Thyroid gland (tissue), 4 donors: ENCODE data around the gene ENTHD1. TPM values are rescaled to one million over a fixed set of nuclear protein-coding genes. Genes with fewer than 3 reads are reported as not detected.

Experiments
- DNase-seq, 2 donors: peaks; one replicate each; pipeline ENCODE4 v3.0.0-alpha.2; 2019
- H3K27ac ChIP-seq, 3 donors: fragments of 200-600 bp; sonication (generic); 1 replicate in 2 of 3; 2 replicates in 1 of 3; pipeline ENCODE4 v1.5.1; 2016 to 2019; ENCODE audit warnings: mild to moderate bottlenecking in 1 of 3, moderate library complexity in 1 of 3
- H3K27me3 ChIP-seq: fragments of 200-600 bp; sonication (generic); one replicate; pipeline ENCODE4 v1.5.1; 2019
- H3K36me3 ChIP-seq, 2 donors: fragments of 200-600 bp; sonication (generic); one replicate each; pipeline ENCODE4 v1.5.1; 2016 to 2019
- H3K4me1 ChIP-seq, 2 donors: fragments of 200-600 bp; sonication (generic); one replicate each; pipeline ENCODE4 v1.5.1; 2017 to 2019
- H3K4me3 ChIP-seq, 3 donors: fragments of 200-600 bp; sonication (generic); replicated peaks in 1 of 3; 1 replicate in 2 of 3; 2 replicates in 1 of 3; pipeline ENCODE4 v1.5.1; 2016; ENCODE audit warnings: mild to moderate bottlenecking in 1 of 3
- H3K9me3 ChIP-seq: fragments of 200-600 bp; sonication (generic); one replicate; pipeline ENCODE4 v1.5.1; 2017
- POLR2A ChIP-seq, 2 donors: fragments of 450-650 bp; IDR thresholded peaks; one replicate each; pipeline ENCODE4 v1.6.1; 2017; ENCODE audit warnings: antibody characterized with exemption in 2 of 2, mild to moderate bottlenecking in 2 of 2, moderate library complexity in 1 of 2
- WGBS, 2 donors: methylation state at CpG; one replicate each; pipeline ENCODE4 v1.1.5; 2017; 5-methylcytosine and 5-hydroxymethylcytosine counted together
- intact Hi-C: fragments of 100-400 bp; cut with DNase I; formaldehyde crosslinking; loops from one replicate; pipeline ENCODE4 v1.15.1; 2023
- total RNA-seq, 4 donors: library from RNA; depleted of rRNA; stranded (reverse); fragments of >200 nt; gene quantifications; one replicate each; pipeline ENCODE4 v1.2.3, GENCODE V29; 2016
- TF ChIP-seq, protein P1 (sequence below), 6 experiments: fragments of 200-600 bp in 3 of 6; fragments of 450-650 bp in 3 of 6; sonication (generic) in 3 of 6; IDR thresholded peaks; one replicate each; pipeline ENCODE4 v1.5.1; 2016 to 2019; ENCODE audit warnings: antibody characterized with exemption in 6 of 6, mild to moderate bottlenecking in 2 of 6, inconsistent platforms in 1 of 6, moderate library complexity in 1 of 6

ENTHD1 gene
- total RNA-seq, 4 donors from 2014 or later = 1.3 TPM; not detected in 3

DNA sequence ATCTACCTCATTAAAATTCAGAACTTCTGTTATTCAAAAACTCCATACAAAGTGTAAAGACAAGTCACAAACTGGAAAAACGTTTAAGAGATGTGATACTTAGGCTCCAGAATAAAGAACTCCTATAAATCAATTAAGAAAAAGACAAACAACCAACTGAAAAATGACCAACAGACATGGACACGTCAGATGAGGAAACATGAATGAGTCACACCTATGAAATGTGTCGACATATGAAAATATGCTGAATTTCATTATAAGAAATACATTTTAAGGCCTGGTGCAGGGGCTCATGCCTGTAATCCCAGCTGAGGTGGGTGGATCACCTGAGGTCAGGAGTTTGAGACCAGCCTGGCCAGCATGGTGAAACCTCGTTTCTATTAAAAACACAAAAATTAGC is 78.7 kb downstream of the ENTHD1 start:
- intact Hi-C loops = no loop called here
- no peaks in the 10 kb centered on the region for H3K27me3 ChIP-seq
- H3K4me1 ChIP-seq = no peaks in the 10 kb centered on the region
- no peak for DNase-seq
- TF ChIP-seq, protein P1, sequence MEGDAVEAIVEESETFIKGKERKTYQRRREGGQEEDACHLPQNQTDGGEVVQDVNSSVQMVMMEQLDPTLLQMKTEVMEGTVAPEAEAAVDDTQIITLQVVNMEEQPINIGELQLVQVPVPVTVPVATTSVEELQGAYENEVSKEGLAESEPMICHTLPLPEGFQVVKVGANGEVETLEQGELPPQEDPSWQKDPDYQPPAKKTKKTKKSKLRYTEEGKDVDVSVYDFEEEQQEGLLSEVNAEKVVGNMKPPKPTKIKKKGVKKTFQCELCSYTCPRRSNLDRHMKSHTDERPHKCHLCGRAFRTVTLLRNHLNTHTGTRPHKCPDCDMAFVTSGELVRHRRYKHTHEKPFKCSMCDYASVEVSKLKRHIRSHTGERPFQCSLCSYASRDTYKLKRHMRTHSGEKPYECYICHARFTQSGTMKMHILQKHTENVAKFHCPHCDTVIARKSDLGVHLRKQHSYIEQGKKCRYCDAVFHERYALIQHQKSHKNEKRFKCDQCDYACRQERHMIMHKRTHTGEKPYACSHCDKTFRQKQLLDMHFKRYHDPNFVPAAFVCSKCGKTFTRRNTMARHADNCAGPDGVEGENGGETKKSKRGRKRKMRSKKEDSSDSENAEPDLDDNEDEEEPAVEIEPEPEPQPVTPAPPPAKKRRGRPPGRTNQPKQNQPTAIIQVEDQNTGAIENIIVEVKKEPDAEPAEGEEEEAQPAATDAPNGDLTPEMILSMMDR (IDR thresholded peaks at IDR 0.05) = no peak
- TF ChIP-seq POLR2A (IDR thresholded peaks at IDR 0.05) = no peak
- no peak overlapping the region for H3K27ac ChIP-seq
- 71 to 83% methylated on average over 4 of the region's 4 CpGs for WGBS, 2 donors
- no peaks in the 10 kb centered on the region for H3K9me3 ChIP-seq
- H3K4me3 ChIP-seq = no peak overlapping the region
- no peaks in the 10 kb centered on the region for H3K36me3 ChIP-seq

DNA sequence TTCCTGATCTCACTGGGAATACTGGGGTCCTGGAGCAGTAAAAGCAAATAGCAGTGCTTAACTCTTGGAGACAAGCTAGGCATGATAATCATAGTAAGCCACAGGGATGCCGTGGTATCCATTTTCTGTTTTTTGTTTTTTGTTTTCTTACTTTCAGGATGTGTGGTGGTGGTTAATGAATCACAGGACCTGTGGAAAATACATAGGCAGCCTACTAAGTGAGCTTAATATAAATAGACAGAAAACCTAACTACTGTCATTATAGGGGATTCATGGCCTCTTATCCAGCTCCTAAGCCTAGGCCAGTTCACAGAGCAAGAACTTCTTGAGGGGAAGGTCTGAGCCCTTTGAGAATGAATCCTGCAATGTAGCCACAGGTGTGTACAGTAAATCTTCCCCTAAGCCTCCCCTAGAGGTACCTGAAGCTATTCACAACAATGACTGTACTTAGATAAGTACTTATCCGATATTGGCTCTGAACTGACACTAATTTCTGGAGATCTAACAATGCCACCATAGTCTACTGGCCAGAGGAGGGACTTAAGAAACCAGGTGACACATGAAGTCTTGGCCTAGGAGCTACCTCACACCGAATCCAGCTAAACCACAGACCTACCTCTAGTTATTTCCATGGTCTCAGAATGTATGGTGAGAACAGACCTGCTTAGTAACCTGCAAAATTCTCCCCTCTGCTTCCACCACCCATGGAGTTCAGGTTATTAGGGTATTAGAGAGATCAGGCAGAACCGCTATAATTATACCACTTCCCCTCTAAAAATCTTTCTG is 83.6 kb downstream of the ENTHD1 start:
- Histone ChIP-seq H3K9me3 (no peaks in the 10 kb centered on the region), H3K27me3 (no peaks in the 10 kb centered on the region), H3K4me1 (no peaks in the 10 kb centered on the region), H3K36me3 (no peaks in the 10 kb centered on the region), H3K4me3 (no peak overlapping the region), H3K27ac (no peak overlapping the region)
- no peak for TF ChIP-seq POLR2A (IDR thresholded peaks at IDR 0.05)
- TF ChIP-seq, protein P1 (IDR thresholded peaks at IDR 0.05) = no peak
- intact Hi-C loops = no loop called here
- DNase-seq = no peak
- 78 to 86% methylated on average over 4 of the region's 4 CpGs for WGBS, 2 donors

DNA sequence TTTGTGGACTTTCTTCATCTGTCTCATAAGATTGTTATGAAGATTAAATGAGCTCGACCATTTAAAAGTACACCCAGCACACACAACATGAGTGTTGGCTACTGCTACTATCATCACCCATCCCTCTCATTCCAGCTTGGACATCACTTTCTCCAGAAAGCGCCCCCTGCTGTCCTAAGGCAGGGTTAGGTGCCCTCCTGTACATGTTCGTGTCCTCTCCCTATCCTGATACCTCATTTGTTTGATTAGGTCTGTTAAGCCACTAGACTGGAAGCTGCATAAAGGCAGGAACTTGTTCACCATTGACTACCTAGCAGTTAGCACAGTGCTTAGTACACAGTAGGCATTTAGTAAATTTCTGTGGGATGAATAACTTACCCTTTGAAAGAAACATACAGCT is 85.5 kb downstream of the ENTHD1 start:
- Histone ChIP-seq H3K27ac (no peak overlapping the region), H3K4me1 (no peaks in the 10 kb centered on the region), H3K36me3 (no peaks in the 10 kb centered on the region), H3K4me3 (no peak overlapping the region), H3K27me3 (no peaks in the 10 kb centered on the region), H3K9me3 (no peaks in the 10 kb centered on the region)
- intact Hi-C loops = no loop called here
- TF ChIP-seq, protein P1 (IDR thresholded peaks at IDR 0.05) = peak in 1 of 6 experiments; percentile 18
- no peak for TF ChIP-seq POLR2A (IDR thresholded peaks at IDR 0.05)
- DNase-seq = peak in 1 of 2 donors; percentile 5
- WGBS, 2 donors = 51 to 58% methylated on average over 3 of the region's 3 CpGs

DNA sequence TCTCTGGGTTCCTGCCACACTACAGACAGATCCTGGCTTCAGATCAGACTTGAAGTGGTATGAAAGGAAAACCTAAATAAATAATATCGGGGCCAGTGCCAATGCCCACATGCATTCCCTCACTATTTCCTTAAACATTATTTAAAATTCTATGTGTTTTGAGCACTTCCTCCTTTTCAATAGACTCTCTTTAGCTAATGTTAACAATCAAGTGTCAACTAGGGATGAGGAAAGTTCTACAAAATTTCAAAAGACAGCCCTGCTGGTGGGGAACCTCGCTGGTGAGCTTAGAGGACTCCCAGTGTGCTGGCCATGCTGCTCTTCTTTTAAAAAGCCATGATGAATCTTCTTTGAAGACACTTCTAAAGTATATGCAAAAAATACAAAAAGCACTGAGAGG is 87.5 kb downstream of the ENTHD1 start:
- 59 to 69% methylated on average over 2 of the region's 2 CpGs for WGBS, 2 donors
- Histone ChIP-seq H3K27ac (no peak overlapping the region), H3K27me3 (no peaks in the 10 kb centered on the region), H3K4me3 (no peak overlapping the region), H3K36me3 (no peaks in the 10 kb centered on the region), H3K4me1 (no peaks in the 10 kb centered on the region), H3K9me3 (no peaks in the 10 kb centered on the region)
- intact Hi-C loops = no loop called here
- no peak for TF ChIP-seq POLR2A (IDR thresholded peaks at IDR 0.05)
- TF ChIP-seq, protein P1 (IDR thresholded peaks at IDR 0.05) = no peak
- no peak for DNase-seq

DNA sequence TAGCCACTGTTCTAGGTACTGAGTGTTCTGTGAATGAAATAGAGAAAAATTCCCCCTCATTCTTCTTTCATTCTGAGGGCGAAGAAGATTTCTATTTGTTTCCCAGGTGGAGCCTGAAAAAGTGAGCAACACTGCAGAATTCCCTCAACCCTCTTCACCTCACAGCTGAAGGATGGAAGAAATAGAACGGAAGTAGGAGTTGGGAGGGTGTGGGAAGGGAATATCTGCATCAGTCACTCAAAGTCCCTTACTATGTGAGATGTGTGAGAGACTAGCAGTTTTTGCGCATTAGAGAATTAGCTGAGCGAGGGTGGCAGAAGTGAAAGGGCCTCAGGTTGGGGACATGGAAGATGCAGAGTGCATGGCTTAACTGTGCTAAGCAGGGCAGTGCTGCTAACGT is 88.4 kb downstream of the ENTHD1 start:
- intact Hi-C loops = no loop called here

More for the DNA sequence above, 88.4 kb downstream of the ENTHD1 start:
- DNase-seq = no peak
- no peaks in the 10 kb centered on the region for H3K9me3 ChIP-seq
- no peak overlapping the region for H3K27ac ChIP-seq
- no peak for TF ChIP-seq POLR2A (IDR thresholded peaks at IDR 0.05)
- TF ChIP-seq, protein P1 (IDR thresholded peaks at IDR 0.05) = no peak
- H3K4me3 ChIP-seq = no peak overlapping the region
- H3K4me1 ChIP-seq = no peaks in the 10 kb centered on the region
- H3K27me3 ChIP-seq = no peaks in the 10 kb centered on the region
- WGBS, 2 donors = 91 to 93% methylated on average over 5 of the region's 5 CpGs
- no peaks in the 10 kb centered on the region for H3K36me3 ChIP-seq
